Measurements from ENCODE around the gene SKI.

Gene SKI

GRCh38 chr1:2345297-2346075, 117.4 kb downstream of the SKI start:
- DNase-seq, result no peak

DNA sequence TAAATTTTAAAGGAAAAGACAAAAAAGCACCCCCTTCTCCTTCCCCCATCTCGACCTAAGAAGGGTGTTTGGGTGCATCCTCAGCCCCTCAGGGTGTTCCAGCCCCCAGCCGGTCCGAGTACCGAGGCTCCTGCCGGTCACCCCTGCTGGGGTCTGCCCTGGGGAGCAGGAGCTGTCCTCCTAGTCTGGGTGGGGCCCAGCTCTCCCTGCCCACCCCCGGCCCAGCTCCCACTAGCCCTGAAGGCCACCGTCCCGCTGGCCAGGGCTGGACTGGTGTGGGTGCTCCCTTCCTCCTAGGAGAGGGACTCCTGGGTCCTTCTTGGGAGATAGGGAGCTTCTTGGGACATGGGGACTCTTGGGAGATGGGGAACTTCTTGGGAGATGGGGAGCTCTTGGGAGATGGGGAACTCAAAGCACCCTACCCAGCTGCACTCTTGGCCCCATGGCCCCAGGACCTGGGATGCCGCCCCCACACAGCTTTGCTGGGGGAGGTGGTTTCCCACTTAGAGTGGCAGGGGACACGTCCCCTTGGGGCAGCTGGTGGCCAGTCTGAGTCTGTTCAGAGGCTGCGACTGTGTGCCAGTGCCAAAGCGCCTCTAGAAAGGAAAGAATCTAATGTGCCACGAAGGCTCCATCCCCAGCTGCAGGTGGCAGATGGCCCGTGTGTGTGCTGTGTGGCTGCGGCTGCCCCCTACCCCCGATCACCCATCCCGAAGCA, 118.7 kb downstream of the SKI start:
- no peak for DNase-seq

- no peak for DNase-seq
Observed at GRCh38 chr1:2347409-2347785, 119.3 kb downstream of the SKI start.

GRCh38 chr1:2347896-2348295, 119.8 kb downstream of the SKI start:
- no peak for DNase-seq

DNA sequence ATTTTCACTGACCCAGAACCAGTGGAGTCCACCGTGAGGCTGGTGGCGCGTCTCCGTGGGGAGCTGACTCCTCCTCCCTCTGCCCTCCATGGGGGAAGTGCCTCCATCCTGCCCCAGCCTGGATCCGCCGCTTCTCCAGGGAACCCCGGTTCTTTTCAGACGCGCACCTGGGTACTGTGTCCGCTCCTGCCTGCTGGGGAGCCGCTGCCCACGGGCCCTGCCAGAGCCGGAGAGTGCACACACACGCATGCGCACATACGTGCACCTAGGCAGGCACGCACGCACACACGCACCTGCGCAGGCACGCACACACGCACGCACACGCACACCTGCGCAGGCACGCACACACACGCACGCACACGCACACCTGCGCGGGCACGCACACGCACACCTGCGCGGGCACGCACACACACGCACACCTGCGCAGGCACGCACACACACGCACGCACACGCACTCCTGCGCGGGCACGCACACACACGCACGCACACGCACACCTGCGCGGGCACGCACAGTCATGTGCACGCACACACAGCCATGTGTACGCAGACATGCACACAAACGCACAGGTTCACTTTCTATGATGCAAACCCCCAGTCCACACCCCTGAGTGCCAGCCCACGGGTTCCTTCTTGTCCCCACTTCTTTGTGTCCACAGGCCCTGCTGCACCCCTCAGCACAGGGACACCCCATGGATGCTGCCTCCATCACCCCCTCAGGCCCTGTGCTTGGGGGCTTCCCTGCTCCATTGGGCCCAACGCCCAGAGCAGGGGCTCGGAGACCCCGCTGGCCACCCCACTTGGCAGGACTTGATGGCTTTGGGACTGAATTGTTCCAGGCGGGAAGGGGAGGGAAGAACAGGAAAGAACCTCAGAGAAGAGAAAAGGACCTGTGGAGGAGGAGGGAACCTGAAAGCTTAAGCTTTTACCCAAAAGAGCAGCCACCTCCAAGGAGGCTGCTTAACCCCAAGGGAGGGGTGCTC, 120.5 kb downstream of the SKI start:
- no peak for DNase-seq

GRCh38 chr1:2349806-2350205, 121.7 kb downstream of the SKI start:
- DNase-seq, result no peak

GRCh38 chr1:2350501-2350900, 122.4 kb downstream of the SKI start:
- no peak for DNase-seq

GRCh38 chr1:2350911-2351655, 123.0 kb downstream of the SKI start:
- no peak for DNase-seq

DNA sequence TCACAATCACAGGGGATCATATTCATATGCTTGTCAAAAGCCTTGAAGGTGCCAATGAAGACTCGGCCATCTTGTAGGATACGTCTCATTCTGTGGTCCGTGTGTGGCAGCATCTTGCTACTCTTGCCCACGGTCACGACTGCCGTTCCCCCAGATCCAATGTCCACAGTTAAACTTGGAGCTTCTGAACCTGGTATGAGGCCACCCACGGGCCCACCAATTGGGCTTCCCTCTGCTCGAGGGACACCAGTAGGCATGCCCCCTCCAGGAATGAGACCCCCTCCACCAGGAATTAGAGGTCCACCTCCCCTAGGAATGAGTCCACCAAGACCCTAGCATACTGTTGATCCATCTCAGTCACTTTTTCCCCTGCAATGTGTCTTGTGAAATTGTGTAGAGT, 123.6 kb downstream of the SKI start:
- DNase-seq, result no peak

- DNase-seq, result no peak
Observed at GRCh38 chr1:2352341-2352896, 124.3 kb downstream of the SKI start.

DNA sequence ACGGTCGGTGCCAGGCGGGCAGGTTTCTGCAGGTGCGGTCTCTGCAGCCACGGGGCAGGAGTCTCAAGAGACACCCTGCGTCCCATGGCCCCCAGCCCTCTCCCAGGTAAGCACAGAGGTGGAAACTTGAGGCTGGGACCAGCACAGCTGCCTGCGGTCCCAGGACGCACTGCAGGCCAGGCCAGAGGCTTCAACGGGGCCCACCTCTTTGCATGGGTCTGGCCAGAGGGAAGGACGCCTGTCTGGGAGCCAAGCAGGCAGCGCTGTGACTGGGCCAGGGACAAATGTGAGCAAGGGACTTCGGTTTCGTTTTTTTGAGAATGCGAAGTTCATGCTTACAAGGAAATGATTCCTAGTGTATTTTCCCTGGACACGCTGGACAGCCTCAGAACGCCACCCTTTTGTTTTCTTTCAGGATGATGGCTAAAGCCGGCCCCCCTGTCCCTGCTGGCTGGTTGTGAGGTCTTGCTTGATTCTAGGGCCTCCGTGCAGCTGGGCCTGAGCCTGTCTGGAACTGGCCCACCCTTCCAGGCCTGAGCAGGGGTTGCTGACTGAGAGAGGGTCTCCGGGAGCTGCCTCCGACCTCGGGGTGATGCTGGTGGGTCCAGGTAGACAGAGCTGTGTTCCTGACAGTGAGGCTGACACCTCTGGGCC, 124.9 kb downstream of the SKI start:
- no peak for DNase-seq

DNA sequence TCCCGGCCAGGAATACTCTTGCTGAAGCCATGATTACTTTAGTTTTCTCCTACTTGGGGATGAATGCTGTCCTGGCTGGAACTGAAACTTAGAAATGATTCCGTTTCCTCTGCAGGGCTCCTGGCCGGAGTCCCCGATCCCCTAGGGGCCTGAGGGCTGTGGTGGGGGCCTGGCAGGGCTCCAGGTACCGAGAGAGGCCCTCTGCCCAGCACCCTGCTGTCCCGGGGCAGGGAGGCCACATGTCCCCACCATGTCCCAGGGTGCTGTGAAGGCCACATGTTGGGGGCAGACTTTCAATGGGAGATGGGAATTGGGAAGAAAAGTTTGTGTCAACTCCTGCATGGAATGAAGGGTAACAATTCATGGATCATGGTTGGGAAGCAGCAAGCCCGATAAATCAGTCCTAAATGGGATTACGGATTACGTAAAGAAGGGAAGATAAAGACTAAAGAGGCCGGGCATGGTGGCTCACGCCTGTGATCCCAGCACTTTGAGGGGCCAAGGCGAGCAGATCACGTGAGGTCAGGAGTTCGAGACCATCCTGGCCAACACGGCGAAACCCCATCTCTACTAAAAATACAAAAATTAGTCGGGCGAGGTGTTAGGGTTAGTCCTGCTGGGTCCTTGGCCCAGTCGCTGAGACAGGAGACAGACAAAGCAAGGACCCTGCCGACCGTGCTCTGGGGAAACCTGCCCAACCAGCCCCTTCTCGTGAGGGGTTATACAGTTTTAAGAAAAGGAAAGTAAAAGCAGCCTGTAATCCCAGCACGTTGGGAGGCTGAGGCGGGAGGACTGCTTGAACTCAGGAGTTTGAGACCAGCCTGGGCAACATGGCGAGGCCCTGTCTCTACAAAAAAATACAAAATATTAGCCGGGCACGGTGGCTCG, 125.7 kb downstream of the SKI start:
- DNase-seq, result no peak

- DNase-seq, result no peak
Observed at GRCh38 chr1:2354511-2355372, 126.6 kb downstream of the SKI start.

DNA sequence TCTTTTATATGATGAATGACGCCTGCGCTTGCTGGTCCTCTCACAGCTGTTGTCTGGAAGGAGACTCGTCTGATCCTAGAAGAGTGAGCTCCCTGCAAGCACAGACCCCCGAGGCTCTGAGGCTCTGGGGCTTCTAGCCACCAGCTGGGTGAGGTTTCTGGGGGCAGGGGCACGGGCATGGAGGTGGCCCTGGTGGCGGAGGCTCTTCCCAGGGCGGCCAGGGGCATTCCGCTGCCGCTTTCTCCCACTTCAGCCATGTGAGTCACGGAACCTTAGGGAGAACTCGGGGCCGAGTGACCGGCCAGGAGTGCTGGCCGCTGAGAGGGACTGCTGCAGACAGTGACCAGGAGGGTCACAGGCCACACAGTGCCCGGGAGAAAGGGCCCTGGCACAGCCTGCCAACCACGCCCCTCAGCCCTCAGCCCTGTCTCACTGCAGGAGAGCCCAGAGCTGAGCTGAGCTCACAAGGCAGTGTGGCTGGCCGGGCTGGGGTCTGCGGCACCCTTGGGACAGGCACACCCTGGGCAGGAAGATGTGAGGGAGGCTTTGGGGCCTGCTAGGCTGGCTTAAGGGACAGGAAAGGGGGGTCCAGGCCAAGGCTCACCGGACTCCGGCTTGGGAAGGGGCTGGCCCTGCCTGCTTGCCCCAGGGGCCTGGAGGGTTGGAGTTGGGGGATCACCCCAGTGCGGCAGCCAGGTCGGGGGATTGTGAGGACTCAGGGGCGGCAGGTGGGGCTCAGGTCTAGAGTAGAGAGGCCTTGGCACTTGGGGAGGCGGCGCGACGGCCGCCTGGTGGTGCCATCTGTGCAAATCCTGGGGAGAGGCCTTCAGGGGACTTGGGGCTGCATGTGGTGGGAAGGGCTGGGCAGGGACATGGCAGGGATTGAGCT, 127.5 kb downstream of the SKI start:
- no peak for DNase-seq

- no peak for DNase-seq
Observed at GRCh38 chr1:2356401-2356800, 128.3 kb downstream of the SKI start.

GRCh38 chr1:2356911-2357845, 129.1 kb downstream of the SKI start:
- DNase-seq, result no peak

- DNase-seq, result no peak
Observed at GRCh38 chr1:2358072-2358471, 130.0 kb downstream of the SKI start.
